GM19328 (cell line): ENCODE data around the gene ARPC3.
"Not testable (repeated sequence)": the region's sequence is repeated elsewhere in the genome, so short reads cannot be mapped to it uniquely, and the experiment has no call there.

Experiments used
- ATAC-seq: cut with Tn5 transposase; IDR thresholded peaks from one replicate; pipeline ENCODE4 v1.9.1; 2021; ENCODE audit warnings: mild to moderate bottlenecking, moderate library complexity; ENCODE audit not compliant: unreplicated experiment

ARPC3 gene

GRCh38 chr12:110420644-110421043, 29.5 kb downstream of the ARPC3 start:
- ATAC-seq, result not testable (repeated sequence)

GRCh38 chr12:110417113-110417512, 33.0 kb downstream of the ARPC3 start:
- not testable (repeated sequence) for ATAC-seq

- not testable (repeated sequence) for ATAC-seq
Measured at GRCh38 chr12:110410086-110410485, 40.1 kb downstream of the ARPC3 start.

GRCh38 chr12:110405126-110405662, 44.9 kb downstream of the ARPC3 start:
- not testable (repeated sequence) for ATAC-seq

- ATAC-seq, result no peak
Measured at GRCh38 chr12:110403976-110404682, 46.0 kb downstream of the ARPC3 start.

GRCh38 chr12:110403146-110403975, 46.8 kb downstream of the ARPC3 start, which contains the start of gene ANAPC7:
Gene ANAPC7, minus strand, starts transcription at chr12:110403708. Its CDS starts 81 bp downstream, at chr12:110403627.
- ATAC-seq, result peak; percentile 76
